Erythroblast (primary cell): Measurements from ENCODE around the gene ACP4.

Experiments
- GATA1 ChIP-seq: IDR thresholded peaks from 2 replicates; pipeline ENCODE4 v1.6.1; 2011; ENCODE audit warnings: low read depth, mild to moderate bottlenecking, control low read depth, low read length, moderate library complexity
- POLR2A ChIP-seq: IDR thresholded peaks from 2 replicates; pipeline ENCODE4 v1.6.1; 2011; ENCODE audit warnings: mild to moderate bottlenecking, low read length

- TF ChIP-seq POLR2A (no peak), GATA1 (no peak)
Measured at GRCh38 chr19:50837300-50837699, 47.1 kb downstream of the ACP4 start.
